Stimulated activated CD8-positive, alpha-beta memory T cell treated with anti-CD3 and anti-CD28 coated beads, Interleukin-12 subunit alpha, Interleukin-12 subunit beta, amount 100 ng/mL, for 24 hours (primary cell): Measurements from ENCODE around the gene UBXN6.

Experiments
- DNase-seq: peaks from one replicate; pipeline ENCODE4 v3.0.0-alpha.2; 2020; ENCODE audit errors: extremely low read depth

UBXN6 gene

GRCh38 chr19:4403005-4403761 lies 54.4 kb downstream of the UBXN6 start:
- DNase-seq = no peak

GRCh38 chr19:4402171-4403004 lies 55.2 kb downstream of the UBXN6 start, which contains the start of gene CHAF1A:
Gene CHAF1A (plus strand): TSS chr19:4402640. CDS start chr19:4402763, 123 bp downstream.
- peak; percentile 96 for DNase-seq

GRCh38 chr19:4401769-4402170 lies 55.8 kb downstream of the UBXN6 start:
- no peak for DNase-seq

GRCh38 chr19:4400135-4400936 lies 57.3 kb downstream of the UBXN6 start, which contains the start of gene SH3GL1:
Gene SH3GL1 (minus strand): TSS chr19:4400547. CDS start chr19:4400368, 179 bp downstream.
- DNase-seq = peak; percentile 80

GRCh38 chr19:4399812-4400134 lies 57.8 kb downstream of the UBXN6 start:
- DNase-seq = no peak

GRCh38 chr19:4396949-4397783 lies 60.4 kb downstream of the UBXN6 start:
- no peak for DNase-seq
